PC-3 (cell line): ENCODE measurements around the gene TWIST2.

Experiments
- EZH2 ChIP-seq: fragments of 300-600 bp; sonication (generic); IDR thresholded peaks from one replicate; pipeline ENCODE4 v1.6.1; 2017; ENCODE audit warnings: antibody characterized with exemption, mild to moderate bottlenecking, low read length; ENCODE audit not compliant: unreplicated experiment
- TF ChIP-seq, protein P1 (sequence below): fragments of 300-600 bp; sonication (generic); conservative IDR thresholded peaks from 2 replicates; pipeline ENCODE4 v1.5.1; 2017; ENCODE audit warnings: antibody characterized with exemption, low read depth, mild to moderate bottlenecking, low read length

DNA sequence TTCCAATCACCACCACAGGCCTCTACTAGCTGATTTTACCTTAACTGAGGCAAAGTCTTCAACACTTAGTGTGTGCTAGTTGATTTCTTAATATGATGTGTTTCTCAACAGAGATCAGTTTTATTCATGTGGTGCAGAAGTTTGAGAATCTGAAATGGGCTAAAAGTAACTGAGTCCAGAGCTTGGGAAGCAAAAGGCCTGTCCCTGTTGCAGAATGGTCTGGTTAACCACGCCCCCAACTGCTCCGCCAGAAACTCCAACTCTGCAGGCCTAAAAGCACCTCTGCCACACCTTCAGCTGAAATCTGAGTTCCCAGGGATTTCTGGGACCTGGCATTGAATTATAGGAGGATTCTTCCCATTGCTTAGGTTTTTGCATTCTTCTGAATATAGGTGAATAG lies 44.9 kb downstream of the TWIST2 start:
- TF ChIP-seq, protein P1, sequence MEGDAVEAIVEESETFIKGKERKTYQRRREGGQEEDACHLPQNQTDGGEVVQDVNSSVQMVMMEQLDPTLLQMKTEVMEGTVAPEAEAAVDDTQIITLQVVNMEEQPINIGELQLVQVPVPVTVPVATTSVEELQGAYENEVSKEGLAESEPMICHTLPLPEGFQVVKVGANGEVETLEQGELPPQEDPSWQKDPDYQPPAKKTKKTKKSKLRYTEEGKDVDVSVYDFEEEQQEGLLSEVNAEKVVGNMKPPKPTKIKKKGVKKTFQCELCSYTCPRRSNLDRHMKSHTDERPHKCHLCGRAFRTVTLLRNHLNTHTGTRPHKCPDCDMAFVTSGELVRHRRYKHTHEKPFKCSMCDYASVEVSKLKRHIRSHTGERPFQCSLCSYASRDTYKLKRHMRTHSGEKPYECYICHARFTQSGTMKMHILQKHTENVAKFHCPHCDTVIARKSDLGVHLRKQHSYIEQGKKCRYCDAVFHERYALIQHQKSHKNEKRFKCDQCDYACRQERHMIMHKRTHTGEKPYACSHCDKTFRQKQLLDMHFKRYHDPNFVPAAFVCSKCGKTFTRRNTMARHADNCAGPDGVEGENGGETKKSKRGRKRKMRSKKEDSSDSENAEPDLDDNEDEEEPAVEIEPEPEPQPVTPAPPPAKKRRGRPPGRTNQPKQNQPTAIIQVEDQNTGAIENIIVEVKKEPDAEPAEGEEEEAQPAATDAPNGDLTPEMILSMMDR, result no peak
- TF ChIP-seq EZH2, result no peak
